Transverse colon (tissue), 3 donors: ENCODE results near the gene CHID1.

ENCODE experiments used
- POLR2A ChIP-seq: fragments of 450-650 bp; IDR thresholded peaks from one replicate; pipeline ENCODE4 v1.6.1; 2016; ENCODE audit warnings: antibody characterized with exemption, mild to moderate bottlenecking, moderate library complexity
- TF ChIP-seq, protein P1 (sequence below), 5 experiments: fragments of 200-600 bp in 3 of 5; fragments of 450-650 bp in 2 of 5; sonication (generic) in 3 of 5; IDR thresholded peaks; 1 replicate in 2 of 5; 2 replicates in 3 of 5; pipeline ENCODE4 v1.5.1; 2016 to 2017; ENCODE audit warnings: antibody characterized with exemption in 5 of 5, inconsistent platforms in 3 of 5, mild to moderate bottlenecking in 2 of 5, moderate library complexity in 1 of 5

DNA sequence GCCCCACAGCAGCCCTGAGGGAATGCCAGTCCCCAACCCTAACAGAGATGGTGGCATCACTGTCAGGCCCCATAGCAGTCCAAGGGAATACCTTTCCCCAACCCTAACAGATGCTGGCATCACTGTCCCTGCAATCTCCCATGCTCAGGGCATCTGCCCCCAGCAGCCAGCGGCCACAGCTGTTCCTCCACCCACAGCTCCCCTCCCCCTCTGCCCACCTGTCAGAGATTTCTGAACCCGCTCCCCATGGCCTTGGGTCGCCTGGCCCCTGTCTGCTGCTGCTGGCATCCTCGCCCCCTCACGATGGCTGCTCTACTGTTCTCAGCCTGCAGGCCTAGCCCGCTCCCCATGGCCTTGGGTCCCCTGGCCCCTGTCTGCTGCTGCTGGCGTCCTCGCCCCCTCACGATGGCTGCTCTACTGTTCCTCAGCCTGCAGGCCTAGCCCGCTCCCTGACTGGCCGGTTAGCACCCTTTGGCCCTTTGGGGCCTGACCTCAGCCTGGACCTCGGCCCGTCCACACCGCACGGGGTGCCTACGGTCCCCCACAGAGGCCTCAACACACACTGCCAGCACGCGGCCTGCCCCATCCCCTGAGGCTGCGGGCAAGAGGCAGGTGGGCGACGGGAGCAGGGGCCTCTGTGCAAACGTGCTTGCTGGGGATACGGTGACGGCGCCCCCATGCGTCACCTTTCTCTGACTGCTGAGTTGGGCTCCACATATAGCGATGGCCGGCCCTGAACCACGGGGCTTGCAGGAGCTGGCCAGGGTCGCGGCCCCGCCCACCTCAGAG is 20.7 kb downstream of the CHID1 start:
- TF ChIP-seq, protein P1, sequence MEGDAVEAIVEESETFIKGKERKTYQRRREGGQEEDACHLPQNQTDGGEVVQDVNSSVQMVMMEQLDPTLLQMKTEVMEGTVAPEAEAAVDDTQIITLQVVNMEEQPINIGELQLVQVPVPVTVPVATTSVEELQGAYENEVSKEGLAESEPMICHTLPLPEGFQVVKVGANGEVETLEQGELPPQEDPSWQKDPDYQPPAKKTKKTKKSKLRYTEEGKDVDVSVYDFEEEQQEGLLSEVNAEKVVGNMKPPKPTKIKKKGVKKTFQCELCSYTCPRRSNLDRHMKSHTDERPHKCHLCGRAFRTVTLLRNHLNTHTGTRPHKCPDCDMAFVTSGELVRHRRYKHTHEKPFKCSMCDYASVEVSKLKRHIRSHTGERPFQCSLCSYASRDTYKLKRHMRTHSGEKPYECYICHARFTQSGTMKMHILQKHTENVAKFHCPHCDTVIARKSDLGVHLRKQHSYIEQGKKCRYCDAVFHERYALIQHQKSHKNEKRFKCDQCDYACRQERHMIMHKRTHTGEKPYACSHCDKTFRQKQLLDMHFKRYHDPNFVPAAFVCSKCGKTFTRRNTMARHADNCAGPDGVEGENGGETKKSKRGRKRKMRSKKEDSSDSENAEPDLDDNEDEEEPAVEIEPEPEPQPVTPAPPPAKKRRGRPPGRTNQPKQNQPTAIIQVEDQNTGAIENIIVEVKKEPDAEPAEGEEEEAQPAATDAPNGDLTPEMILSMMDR (IDR thresholded peaks at IDR 0.05), result no peak
- TF ChIP-seq POLR2A, result no peak
